MM.1S (cell line): ENCODE data around the gene FOXA3.
A peak's percentile ranks its signal among the peaks of the same experiment; 100 is the strongest.

Source experiments
- DNase-seq: peaks from one replicate; pipeline ENCODE4 v3.0.0-alpha.2; 2015
- H2AFZ ChIP-seq: fragments of 300-600 bp; sonication (generic); 2 replicates; pipeline ENCODE4 v1.6.0; 2016; ENCODE audit warnings: antibody characterized with exemption, low read length
- H3F3A ChIP-seq: fragments of 300-600 bp; sonication (generic); 2 replicates; pipeline ENCODE4 v1.6.1; 2016; ENCODE audit warnings: mild to moderate bottlenecking, antibody characterized with exemption, low read length, moderate library complexity, mixed read lengths; ENCODE audit not compliant: insufficient read depth
- H3K27ac ChIP-seq: fragments of 300-600 bp; sonication (generic); 2 replicates; pipeline ENCODE4 v1.5.1; 2016; ENCODE audit warnings: mild to moderate bottlenecking, low read length
- H3K27me3 ChIP-seq: fragments of 300-600 bp; sonication (generic); replicated peaks from 2 replicates; pipeline ENCODE4 v1.6.0; 2016; ENCODE audit warnings: low read length; ENCODE audit not compliant: insufficient read depth
- H3K36me3 ChIP-seq: fragments of 300-600 bp; sonication (generic); replicated peaks from 2 replicates; pipeline ENCODE4 v1.6.1; 2016; ENCODE audit warnings: mild to moderate bottlenecking, low read length, mixed read lengths; ENCODE audit not compliant: insufficient read depth
- H3K4me1 ChIP-seq: fragments of 300-600 bp; sonication (generic); 2 replicates; pipeline ENCODE4 v1.6.1; 2016; ENCODE audit warnings: low read length, mixed read lengths
- H3K4me2 ChIP-seq: fragments of 300-600 bp; sonication (generic); 2 replicates; pipeline ENCODE4 v1.6.0; 2016; ENCODE audit warnings: low read depth, low read length
- H3K4me3 ChIP-seq: fragments of 300-600 bp; sonication (generic); 2 replicates; pipeline ENCODE4 v1.5.1; 2016; ENCODE audit warnings: low read length, mixed read lengths
- H3K79me2 ChIP-seq: fragments of 300-600 bp; sonication (generic); 2 replicates; pipeline ENCODE4 v1.6.1; 2016; ENCODE audit warnings: mixed run types, low read length, mixed read lengths
- H3K9ac ChIP-seq: fragments of 300-600 bp; sonication (generic); 2 replicates; pipeline ENCODE4 v1.6.1; 2016; ENCODE audit warnings: low read length, mixed read lengths
- H3K9me2 ChIP-seq: fragments of 300-600 bp; sonication (generic); replicated peaks from 2 replicates; pipeline ENCODE4 v1.6.1; 2016; ENCODE audit warnings: mild to moderate bottlenecking, low read length, mixed read lengths; ENCODE audit not compliant: insufficient read depth
- H3K9me3 ChIP-seq: fragments of 300-600 bp; sonication (generic); replicated peaks from 2 replicates; pipeline ENCODE4 v1.6.1; 2016; ENCODE audit warnings: mild to moderate bottlenecking, low read length, mixed read lengths; ENCODE audit not compliant: insufficient read depth
- H4K20me1 ChIP-seq: fragments of 300-600 bp; sonication (generic); 2 replicates; pipeline ENCODE4 v1.6.1; 2016; ENCODE audit warnings: mild to moderate bottlenecking, low read length, moderate library complexity, mixed read lengths; ENCODE audit not compliant: insufficient read depth
- EZH2 ChIP-seq: fragments of 300-600 bp; sonication (generic); optimal IDR thresholded peaks from 2 replicates; pipeline ENCODE3; 2017; ENCODE audit warnings: low read depth, mild to moderate bottlenecking, antibody characterized with exemption, low read length, mixed read lengths
- EZH2phosphoT487 ChIP-seq: fragments of 300-600 bp; sonication (generic); IDR thresholded peaks from 2 replicates; pipeline ENCODE4 v1.6.1; 2018; ENCODE audit warnings: antibody characterized with exemption, low read length
- TF ChIP-seq, protein P1 (sequence below): fragments of 300-600 bp; sonication (generic); IDR thresholded peaks from 2 replicates; pipeline ENCODE4 v1.5.1; 2016; ENCODE audit warnings: antibody characterized with exemption, low read length, mixed read lengths

Gene FOXA3

DNA sequence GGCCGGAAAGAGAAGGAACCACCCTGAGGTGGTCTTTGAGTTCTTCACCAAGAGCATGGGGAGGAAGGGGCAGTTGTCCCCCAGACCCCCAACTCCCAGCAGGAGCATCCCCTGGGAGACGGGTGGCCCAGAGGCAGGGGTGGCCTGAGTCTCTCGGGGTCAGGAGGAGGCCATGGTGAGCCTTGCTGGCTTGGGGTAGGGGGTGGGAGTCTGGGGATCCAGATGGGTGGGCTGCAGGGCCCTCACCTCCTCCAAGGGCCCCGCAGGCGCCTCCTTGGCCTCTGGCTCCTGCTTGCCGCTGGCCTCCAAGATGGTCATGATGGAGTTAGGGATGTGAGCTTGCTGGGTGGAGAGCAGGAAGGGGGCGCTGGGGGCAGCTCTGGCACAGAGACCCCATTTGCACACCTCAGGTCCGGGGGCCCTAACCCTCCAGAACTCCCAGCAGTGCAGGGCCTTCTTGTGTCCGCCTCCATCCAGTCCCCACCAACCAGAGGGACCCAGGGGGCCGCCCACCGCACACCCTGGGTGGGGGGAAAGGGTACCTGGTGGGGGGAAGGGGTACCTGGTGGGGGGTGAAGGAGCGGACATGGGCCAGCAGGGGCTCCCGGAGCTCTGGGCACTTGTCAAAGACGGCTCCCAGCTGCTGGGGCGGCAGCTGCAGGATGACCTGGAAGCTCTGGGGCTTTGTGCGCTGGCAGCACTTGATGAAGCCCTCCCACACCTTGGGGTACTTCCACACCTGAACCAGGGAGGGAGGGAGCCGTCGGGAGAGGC lies 47.7 kb upstream of the FOXA3 start:
- no peaks in the 10 kb centered on the region for H3K9me3 ChIP-seq
- no peak overlapping the region for H3K4me2 ChIP-seq
- peaks cover 5% of the 10 kb centered on the region; the same call in 1 of the 2 replicates for H3K4me1 ChIP-seq
- no peaks in the 10 kb centered on the region for H3K36me3 ChIP-seq
- H3F3A ChIP-seq: peaks cover 9% of the 10 kb centered on the region; the same call in 1 of the 2 replicates
- H3K9ac ChIP-seq: no peak overlapping the region
- no peaks in the 10 kb centered on the region for H4K20me1 ChIP-seq
- H3K4me3 ChIP-seq: no peak overlapping the region
- TF ChIP-seq, protein P1, sequence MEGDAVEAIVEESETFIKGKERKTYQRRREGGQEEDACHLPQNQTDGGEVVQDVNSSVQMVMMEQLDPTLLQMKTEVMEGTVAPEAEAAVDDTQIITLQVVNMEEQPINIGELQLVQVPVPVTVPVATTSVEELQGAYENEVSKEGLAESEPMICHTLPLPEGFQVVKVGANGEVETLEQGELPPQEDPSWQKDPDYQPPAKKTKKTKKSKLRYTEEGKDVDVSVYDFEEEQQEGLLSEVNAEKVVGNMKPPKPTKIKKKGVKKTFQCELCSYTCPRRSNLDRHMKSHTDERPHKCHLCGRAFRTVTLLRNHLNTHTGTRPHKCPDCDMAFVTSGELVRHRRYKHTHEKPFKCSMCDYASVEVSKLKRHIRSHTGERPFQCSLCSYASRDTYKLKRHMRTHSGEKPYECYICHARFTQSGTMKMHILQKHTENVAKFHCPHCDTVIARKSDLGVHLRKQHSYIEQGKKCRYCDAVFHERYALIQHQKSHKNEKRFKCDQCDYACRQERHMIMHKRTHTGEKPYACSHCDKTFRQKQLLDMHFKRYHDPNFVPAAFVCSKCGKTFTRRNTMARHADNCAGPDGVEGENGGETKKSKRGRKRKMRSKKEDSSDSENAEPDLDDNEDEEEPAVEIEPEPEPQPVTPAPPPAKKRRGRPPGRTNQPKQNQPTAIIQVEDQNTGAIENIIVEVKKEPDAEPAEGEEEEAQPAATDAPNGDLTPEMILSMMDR: no peak
- no peak overlapping the region for H2AFZ ChIP-seq
- H3K9me2 ChIP-seq: no peaks in the 10 kb centered on the region
- no peak for DNase-seq
- no peak overlapping the region for H3K27ac ChIP-seq
- no peaks in the 10 kb centered on the region for H3K27me3 ChIP-seq
- H3K79me2 ChIP-seq: no peaks in the 10 kb centered on the region

DNA sequence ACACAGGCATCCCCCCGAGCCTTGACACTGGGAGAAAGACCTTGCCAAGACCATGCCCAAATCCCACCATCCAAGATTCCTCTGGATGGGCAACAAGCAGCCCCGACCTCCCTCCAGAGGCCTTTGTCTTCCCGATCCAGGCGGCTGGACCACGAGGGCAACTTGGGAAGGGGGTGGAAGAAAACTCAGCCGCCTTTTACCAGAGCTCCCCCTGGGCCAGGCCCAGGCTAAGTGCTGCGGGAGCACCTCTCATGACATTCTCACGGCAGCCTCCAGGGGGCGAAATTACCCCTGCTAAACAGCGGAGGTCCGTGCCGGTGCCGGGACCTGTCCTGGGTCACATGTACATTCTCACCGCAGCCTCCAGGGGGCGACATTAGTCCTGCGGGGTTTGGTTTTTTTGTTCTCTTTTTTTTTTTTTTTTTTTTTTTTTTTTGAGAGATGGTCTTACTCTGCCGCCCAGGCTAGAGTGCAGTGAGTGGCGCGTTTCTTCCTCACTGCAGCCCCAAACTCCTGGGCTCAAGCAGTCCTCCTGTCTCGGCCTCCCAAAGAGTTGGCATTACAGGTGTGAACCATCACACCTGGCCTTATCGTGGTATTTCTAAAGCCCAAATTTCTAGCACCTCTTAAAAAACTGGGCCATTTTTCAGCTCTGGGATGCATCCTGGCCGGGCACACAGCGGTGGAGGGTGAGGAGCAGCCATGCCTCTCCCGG lies 47.0 kb upstream of the FOXA3 start:
- Histone ChIP-seq H4K20me1 (no peaks in the 10 kb centered on the region), H3K79me2 (no peaks in the 10 kb centered on the region), H3K4me2 (peak overlapping the region; percentile 12; the same call in 1 of the 2 replicates), H3K9ac (no peak overlapping the region), H3K27me3 (no peaks in the 10 kb centered on the region), H3K36me3 (no peaks in the 10 kb centered on the region), H3K4me3 (no peak overlapping the region), H2AFZ (no peak overlapping the region), H3K27ac (peak overlapping the region; percentile 19; the same call in 1 of the 2 replicates), H3K4me1 (peaks cover 5% of the 10 kb centered on the region; the same call in 1 of the 2 replicates), H3K9me3 (no peaks in the 10 kb centered on the region), H3F3A (peaks cover 9% of the 10 kb centered on the region; the same call in 1 of the 2 replicates), H3K9me2 (no peaks in the 10 kb centered on the region)
- TF ChIP-seq, protein P1: peak; percentile 98
- TF ChIP-seq EZH2phosphoT487: no peak
- no peak for TF ChIP-seq EZH2
- peak; percentile 94 for DNase-seq

DNA sequence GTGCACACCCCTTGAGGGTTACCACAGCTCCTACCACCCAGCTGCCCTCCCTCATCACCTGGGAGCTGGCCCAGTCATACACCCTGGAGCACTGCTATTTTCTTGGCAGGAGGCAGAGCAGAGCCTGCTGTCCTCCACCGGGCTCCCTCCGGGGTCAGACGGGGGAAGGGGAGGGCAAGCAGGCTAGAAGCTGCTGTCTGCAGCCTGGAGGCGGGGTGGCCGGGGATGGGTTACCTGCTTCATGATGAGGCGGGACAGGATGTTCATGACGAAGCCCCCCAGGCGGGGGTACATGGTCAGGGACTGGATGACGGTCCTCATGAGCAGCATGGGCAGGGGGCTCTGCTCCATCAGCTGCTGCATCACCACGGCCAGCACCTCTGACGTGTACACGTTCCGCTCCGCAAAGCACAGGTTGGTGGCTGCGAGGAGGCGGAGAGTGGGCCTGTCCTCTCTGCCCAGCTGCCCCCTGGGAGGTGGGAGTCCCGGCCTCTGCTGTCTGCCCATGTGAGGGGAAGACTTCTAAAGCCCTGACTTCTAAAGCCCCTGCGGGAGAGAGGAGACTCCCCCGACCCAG lies 46.3 kb upstream of the FOXA3 start:
- H3K27ac ChIP-seq: peak overlapping the region; percentile 19; the same call in 1 of the 2 replicates

More for the DNA sequence above, 46.3 kb upstream of the FOXA3 start:
- no peak overlapping the region for H3K4me3 ChIP-seq
- TF ChIP-seq EZH2 (no peak), EZH2phosphoT487 (no peak)
- TF ChIP-seq, protein P1: no peak
- H4K20me1 ChIP-seq: no peaks in the 10 kb centered on the region
- H3K9ac ChIP-seq: no peak overlapping the region
- peaks cover 9% of the 10 kb centered on the region; the same call in 1 of the 2 replicates for H3F3A ChIP-seq
- no peak overlapping the region for H2AFZ ChIP-seq
- no peaks in the 10 kb centered on the region for H3K79me2 ChIP-seq
- no peaks in the 10 kb centered on the region for H3K9me2 ChIP-seq
- H3K4me2 ChIP-seq: peak overlapping the region; percentile 12; the same call in 1 of the 2 replicates
- DNase-seq: no peak
- H3K9me3 ChIP-seq: no peaks in the 10 kb centered on the region
- peaks cover 5% of the 10 kb centered on the region; the same call in 1 of the 2 replicates for H3K4me1 ChIP-seq
- H3K27me3 ChIP-seq: no peaks in the 10 kb centered on the region
- no peaks in the 10 kb centered on the region; the same call in 1 of the 2 replicates for H3K36me3 ChIP-seq
